Fibroblast of lung (primary cell): ENCODE results near the gene DUOX2.

Source experiments
- CTCF ChIP-seq, 2 donors: IDR thresholded peaks in 1 of 2; conservative IDR thresholded peaks in 1 of 2; 1 replicate in 1 of 2; 2 replicates in 1 of 2; pipeline ENCODE4 v1.5.1; 2011 to 2012; ENCODE audit warnings: low read length in 2 of 2, control low read depth in 1 of 2, inconsistent platforms in 1 of 2, low read depth in 1 of 2, mild to moderate bottlenecking in 1 of 2
- EZH2 ChIP-seq: IDR thresholded peaks from 2 replicates; pipeline ENCODE4 v1.5.1; 2012; ENCODE audit warnings: low read length, control low read depth, mild to moderate bottlenecking; ENCODE audit errors: missing control alignments

DNA sequence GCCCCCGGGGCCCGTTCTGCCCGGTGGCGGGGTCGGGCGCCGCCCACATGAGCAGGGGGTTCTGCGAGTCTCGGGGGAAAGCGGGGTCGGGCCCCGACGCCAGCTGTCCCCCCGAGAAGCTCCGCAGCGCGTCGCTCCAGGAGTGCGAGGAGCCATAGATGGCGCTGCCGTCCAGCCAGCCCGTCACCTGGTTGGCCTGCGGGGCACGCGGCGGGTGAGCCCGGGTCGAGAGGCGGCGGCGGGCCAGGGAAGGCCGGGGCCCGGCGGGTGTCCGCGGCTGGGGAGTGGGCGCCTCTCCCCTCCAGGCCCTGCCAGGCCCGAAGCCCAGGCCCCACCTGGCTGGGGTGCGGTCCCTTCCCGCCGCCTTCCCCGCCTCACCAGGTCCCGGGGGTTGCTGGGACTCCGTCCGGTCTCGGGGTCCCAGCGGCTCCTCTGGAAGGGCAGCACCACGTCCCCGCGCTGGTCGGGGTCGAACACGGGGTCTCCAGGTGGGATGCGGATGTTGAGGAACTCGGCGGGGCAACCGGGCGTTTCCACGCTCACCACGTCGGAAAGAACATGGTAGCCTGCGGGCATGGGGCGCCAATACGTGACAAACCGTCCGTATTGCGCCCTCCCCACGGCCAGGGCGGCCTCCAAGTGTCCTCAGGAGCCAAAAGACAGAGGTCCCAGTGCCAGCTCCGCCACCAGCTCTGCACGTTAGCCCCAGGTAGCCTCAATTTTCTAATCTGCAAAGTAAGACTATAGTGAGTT is 2.4 kb downstream of the DUOX2 start:
- TF ChIP-seq CTCF (conservative IDR thresholded peaks at IDR 0.05 in 1 of 2, IDR thresholded peaks at IDR 0.05 in 1 of 2; ENCODE audit: low read depth in 1 of 2, low read length in 2 of 2): no peak
- peak; percentile 88 for TF ChIP-seq EZH2
